Gastroesophageal sphincter (tissue), 3 donors: ENCODE data around the gene VPS41.

Source experiments
- CTCF ChIP-seq, 4 experiments: fragments of 200-600 bp in 2 of 4; fragments of 450-650 bp in 2 of 4; sonication (generic) in 1 of 4; IDR thresholded peaks; one replicate each; pipeline ENCODE4 v1.5.1; 2017 to 2019; ENCODE audit warnings: antibody characterized with exemption in 4 of 4, mild to moderate bottlenecking in 2 of 4, moderate library complexity in 2 of 4
- EP300 ChIP-seq: sonication (generic); formaldehyde crosslinking; IDR thresholded peaks from one replicate; pipeline ENCODE4 v1.6.1; 2017; ENCODE audit warnings: antibody characterized with exemption, mild to moderate bottlenecking

- TF ChIP-seq CTCF (IDR thresholded peaks at IDR 0.05) (no peak), EP300 (no peak)
Observed at GRCh38 chr7:38751416-38751815, 157.6 kb downstream of the VPS41 start.
